ENCODE results near the gene ZSCAN5C. TPM values are rescaled to one million over a fixed set of nuclear protein-coding genes. Genes with fewer than 3 reads are reported as not detected.

Gene ZSCAN5C
- total and polyA plus RNA-seq, 2 experiments from 2014 or later, result not detected

GRCh38 chr19:56176881-56177280, 25.2 kb upstream of the ZSCAN5C start:
- TF ChIP-seq, protein P1, sequence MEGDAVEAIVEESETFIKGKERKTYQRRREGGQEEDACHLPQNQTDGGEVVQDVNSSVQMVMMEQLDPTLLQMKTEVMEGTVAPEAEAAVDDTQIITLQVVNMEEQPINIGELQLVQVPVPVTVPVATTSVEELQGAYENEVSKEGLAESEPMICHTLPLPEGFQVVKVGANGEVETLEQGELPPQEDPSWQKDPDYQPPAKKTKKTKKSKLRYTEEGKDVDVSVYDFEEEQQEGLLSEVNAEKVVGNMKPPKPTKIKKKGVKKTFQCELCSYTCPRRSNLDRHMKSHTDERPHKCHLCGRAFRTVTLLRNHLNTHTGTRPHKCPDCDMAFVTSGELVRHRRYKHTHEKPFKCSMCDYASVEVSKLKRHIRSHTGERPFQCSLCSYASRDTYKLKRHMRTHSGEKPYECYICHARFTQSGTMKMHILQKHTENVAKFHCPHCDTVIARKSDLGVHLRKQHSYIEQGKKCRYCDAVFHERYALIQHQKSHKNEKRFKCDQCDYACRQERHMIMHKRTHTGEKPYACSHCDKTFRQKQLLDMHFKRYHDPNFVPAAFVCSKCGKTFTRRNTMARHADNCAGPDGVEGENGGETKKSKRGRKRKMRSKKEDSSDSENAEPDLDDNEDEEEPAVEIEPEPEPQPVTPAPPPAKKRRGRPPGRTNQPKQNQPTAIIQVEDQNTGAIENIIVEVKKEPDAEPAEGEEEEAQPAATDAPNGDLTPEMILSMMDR (IDR thresholded peaks at IDR 0.05; ENCODE audit: low read depth, low read length), result no peak
- Histone ChIP-seq H3K27ac (no peak overlapping the region), H3K4me1 (ENCODE audit: low read depth) (no peaks in the 10 kb centered on the region), H3K36me3 (no peaks in the 10 kb centered on the region), H3K4me3 (no peak overlapping the region), H3K27me3 (no peaks in the 10 kb centered on the region), H3K9me3 (ENCODE audit: low read depth) (no peaks in the 10 kb centered on the region)
- no peak for DNase-seq (ENCODE audit: low read depth in 1 of 2, low spot score in 1 of 2)

GRCh38 chr19:56177564-56178243, 24.4 kb upstream of the ZSCAN5C start:
- Histone ChIP-seq H3K4me3 (no peak overlapping the region), H3K27me3 (no peaks in the 10 kb centered on the region), H3K36me3 (no peaks in the 10 kb centered on the region), H3K9me3 (ENCODE audit: low read depth) (no peaks in the 10 kb centered on the region), H3K27ac (no peak overlapping the region), H3K4me1 (ENCODE audit: low read depth) (no peaks in the 10 kb centered on the region)
- TF ChIP-seq, protein P1 (IDR thresholded peaks at IDR 0.05; ENCODE audit: low read depth, low read length), result no peak
- no peak for DNase-seq (ENCODE audit: low read depth in 1 of 2, low spot score in 1 of 2)

DNA sequence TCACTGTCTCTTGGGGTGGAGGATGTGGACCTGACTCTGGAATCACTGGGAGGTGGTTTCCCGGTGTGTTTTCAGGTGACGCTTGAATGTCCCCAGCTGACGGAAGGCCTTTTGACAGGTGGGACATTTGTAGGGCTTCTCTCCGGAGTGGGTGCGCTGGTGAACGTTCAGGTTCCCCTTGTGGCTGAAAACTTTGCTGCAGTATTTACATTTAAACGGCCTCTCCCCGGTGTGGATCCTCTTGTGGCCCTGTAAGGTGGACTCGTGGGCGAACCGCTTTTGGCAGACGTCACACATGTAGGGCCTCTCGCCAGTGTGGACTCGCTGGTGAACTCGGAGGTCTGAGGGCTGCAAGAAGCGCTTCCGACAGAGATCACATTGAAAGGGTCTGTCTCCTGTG, 12.3 kb upstream of the ZSCAN5C start:
- no peak overlapping the region for H3K4me3 ChIP-seq
- TF ChIP-seq, protein P1 (IDR thresholded peaks at IDR 0.05; ENCODE audit: low read depth, low read length), result no peak
- no peak for DNase-seq (ENCODE audit: low read depth in 1 of 2, low spot score in 1 of 2)

DNA sequence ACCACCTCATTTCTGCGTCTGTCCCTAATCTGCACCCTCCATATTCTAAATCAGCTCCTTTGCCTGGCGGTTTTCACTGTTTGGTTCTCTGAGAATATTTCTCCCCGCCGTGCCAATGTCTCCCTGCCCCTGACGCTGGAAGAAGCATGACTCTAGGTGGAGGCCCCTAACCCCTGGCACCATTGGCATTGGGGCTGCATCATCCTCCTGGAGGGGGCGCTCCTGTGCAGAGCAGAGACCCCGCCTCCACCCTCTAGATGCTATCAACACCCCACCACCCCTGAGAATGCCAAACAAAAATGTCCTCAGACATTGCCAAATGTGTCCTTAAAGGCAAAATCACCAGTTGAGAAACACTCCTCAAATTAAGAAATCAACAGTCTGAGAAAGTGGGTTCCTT, 11.0 kb upstream of the ZSCAN5C start:
- no peak overlapping the region for H3K27ac ChIP-seq
- DNase-seq (ENCODE audit: low read depth in 1 of 2, low spot score in 1 of 2), result no peak
- H3K36me3 ChIP-seq, result no peaks in the 10 kb centered on the region
- H3K4me3 ChIP-seq, result no peak overlapping the region
- H3K4me1 ChIP-seq (ENCODE audit: low read depth), result no peaks in the 10 kb centered on the region
- TF ChIP-seq, protein P1 (IDR thresholded peaks at IDR 0.05; ENCODE audit: low read depth, low read length), result no peak
- H3K27me3 ChIP-seq, result no peaks in the 10 kb centered on the region
- H3K9me3 ChIP-seq (ENCODE audit: low read depth), result no peaks in the 10 kb centered on the region

More for the DNA sequence above, 12.3 kb upstream of the ZSCAN5C start:
- Histone ChIP-seq H3K27ac (no peak overlapping the region), H3K4me1 (ENCODE audit: low read depth) (no peaks in the 10 kb centered on the region), H3K36me3 (no peaks in the 10 kb centered on the region), H3K9me3 (ENCODE audit: low read depth) (no peaks in the 10 kb centered on the region), H3K27me3 (no peaks in the 10 kb centered on the region)

GRCh38 chr19:56191711-56192110, 10.4 kb upstream of the ZSCAN5C start:
- no peak for DNase-seq (ENCODE audit: low read depth in 1 of 2, low spot score in 1 of 2)
- no peaks in the 10 kb centered on the region for H3K36me3 ChIP-seq
- H3K9me3 ChIP-seq (ENCODE audit: low read depth), result no peaks in the 10 kb centered on the region
- no peaks in the 10 kb centered on the region for H3K4me1 ChIP-seq (ENCODE audit: low read depth)
- no peaks in the 10 kb centered on the region for H3K27me3 ChIP-seq
- TF ChIP-seq, protein P1 (IDR thresholded peaks at IDR 0.05; ENCODE audit: low read depth, low read length), result no peak
- no peak overlapping the region for H3K4me3 ChIP-seq
- no peak overlapping the region for H3K27ac ChIP-seq
